NCI-H2107 treated with DMSO at 0.1 percent for 48 hours (cell line): ENCODE results near the gene ATXN2.
"Not testable (repeated sequence)": the region's sequence is repeated elsewhere in the genome, so short reads cannot be mapped to it uniquely, and the experiment has no call there.

Source experiments
- DNase-seq: peaks from one replicate; lab custom pipeline; 2025; ENCODE audit not compliant: unreplicated experiment; lab: John Stamatoyannopoulos, UW

The ATXN2 gene

GRCh38 chr12:111578276-111578970 is 20.7 kb downstream of the ATXN2 start:
- DNase-seq, result no peak

- DNase-seq, result no peak
Measured at GRCh38 chr12:111574797-111575443, 24.2 kb downstream of the ATXN2 start.

- DNase-seq, result no peak
Measured at GRCh38 chr12:111573476-111573875, 25.6 kb downstream of the ATXN2 start.

DNA sequence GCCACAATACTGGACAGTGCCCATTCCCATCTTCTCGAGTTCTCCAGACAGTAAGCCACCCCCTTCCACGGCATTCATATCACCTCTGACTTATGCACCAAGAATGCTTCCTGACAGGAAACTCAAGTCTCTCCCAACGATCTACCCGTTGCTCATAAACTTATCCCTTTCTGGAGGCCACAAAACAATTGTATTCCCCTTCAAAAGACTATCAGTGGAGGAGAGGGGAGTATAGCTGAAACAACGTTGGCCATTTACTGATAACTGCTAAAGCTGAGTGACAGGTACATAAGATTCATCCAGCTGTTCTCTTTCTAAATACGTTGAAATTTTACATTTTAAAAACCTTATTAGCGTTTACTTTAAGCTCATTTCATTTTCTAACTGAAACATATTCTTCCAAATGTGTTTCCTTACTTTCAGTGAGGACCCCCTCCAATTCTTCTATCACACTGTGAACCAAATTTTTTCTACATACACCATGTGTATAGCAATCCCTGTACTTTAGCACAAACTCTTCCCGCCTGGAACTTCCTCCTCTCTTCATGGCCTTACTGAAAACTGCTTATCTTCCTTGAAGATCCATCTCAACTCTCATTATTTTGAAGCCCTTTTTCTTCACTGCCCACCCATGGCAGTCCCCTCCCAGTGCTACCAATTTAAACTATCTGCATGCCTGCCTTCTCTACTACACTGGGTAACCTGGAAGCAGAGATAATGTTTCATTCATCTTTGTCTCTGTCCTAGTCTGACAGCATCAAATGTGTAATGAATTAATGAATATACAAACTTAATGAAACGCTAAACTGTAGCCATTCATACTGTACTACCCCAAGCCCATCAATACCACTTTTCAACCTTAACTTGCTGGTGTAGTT is 28.8 kb downstream of the ATXN2 start:
- no peak for DNase-seq

GRCh38 chr12:111569363-111570083 is 29.6 kb downstream of the ATXN2 start:
- no peak for DNase-seq

- DNase-seq, result not testable (repeated sequence)
Measured at GRCh38 chr12:111560844-111561243, 38.3 kb downstream of the ATXN2 start.

DNA sequence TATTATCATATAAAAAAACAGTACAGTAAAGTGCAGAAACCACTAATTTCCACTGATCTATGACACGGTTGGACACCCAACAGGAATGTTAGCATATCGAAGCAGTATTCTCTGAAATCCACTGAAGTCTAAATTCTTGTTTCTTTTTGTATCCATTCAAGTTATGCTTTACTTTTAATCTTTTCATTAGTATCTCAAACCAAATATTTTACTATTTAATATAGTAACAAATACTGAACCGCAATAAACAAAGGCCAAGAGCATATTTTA is 41.1 kb downstream of the ATXN2 start:
- DNase-seq, result no peak

DNA sequence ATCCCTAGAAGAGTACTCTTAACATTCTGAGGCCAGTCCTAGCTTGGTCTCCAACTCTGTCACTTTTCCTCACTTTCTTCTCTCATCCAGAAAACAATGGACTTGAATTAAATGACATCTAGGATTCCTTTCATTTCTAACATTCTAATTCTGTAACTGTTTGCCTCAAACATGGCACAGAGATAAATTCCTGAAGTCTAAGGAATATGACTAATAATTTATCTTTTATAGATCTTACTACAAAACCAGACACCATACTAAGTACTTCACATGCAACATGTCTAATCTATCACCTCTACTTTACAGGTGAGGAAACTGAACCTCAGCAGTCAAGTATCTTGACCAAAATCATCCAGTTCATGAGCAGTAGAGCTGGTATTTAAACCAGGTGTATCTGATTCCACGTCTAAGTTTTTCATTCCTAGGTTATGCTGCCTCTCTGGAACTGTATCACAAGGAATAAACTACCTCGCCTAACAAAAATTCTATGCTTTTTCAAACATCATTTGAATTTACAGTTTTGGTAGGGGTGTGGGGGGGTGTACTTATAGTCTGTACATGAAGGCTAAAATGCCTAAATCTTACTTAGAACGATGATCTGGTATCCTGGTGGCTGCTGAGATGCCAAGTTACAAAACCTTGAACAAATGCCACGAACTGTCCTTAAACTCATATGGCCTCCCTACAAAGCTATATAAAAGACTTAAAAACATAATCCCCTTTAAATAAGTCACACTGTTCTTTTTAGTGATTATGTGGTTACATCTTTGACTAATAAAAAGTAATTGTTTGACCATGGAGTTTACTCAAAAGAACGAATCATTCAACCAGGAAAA is 41.6 kb downstream of the ATXN2 start:
- no peak for DNase-seq

- no peak for DNase-seq
Measured at GRCh38 chr12:111556676-111557075, 42.4 kb downstream of the ATXN2 start.

DNA sequence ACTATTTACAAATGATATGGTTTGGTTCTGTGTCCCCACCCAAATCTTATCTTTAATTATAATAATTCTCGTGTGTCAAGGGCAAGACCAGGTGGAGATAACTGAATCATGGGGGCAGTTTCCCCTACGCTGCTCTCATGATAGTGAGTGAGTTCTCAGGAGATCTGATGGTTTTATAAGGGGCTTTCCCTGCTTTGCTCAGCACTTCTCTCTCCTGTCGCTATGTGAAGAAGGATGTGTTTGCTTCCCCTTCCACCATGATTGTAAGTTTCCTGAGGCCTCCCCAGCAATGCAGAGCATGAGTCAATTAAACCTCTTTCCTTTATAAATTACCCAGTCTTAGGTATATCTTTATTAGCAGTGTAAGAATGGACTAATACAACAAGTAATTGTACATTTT is 43.8 kb downstream of the ATXN2 start:
- not testable (repeated sequence) for DNase-seq

DNA sequence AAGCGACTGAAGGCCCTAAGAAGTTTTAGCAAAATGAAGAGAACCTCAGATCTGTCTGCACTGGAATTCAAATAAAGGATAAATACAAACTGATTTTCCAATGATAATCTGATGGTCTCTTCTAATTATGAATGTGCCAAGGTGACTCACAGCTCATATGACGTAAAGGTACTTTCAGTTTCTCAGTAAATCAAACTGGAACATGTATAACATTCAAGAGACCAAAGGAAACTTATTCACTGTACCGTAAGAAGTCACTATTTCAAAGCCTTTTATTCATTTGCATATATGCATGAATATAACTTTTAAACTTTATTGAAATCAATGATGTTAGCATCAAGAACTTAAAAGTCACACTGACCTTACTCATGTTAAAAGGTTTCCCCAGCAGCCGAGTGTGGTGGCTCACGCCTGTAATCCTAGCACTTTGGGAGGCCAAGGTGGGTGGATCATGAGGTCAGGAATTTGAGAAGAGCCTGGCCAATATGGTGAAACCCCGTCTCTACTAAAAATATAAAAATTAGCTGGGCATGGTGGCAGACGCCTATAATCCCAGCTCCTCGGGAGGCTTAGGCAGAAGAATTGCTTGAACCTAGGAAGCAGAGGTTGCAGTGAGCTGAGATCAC is 52.2 kb downstream of the ATXN2 start:
- no peak for DNase-seq

DNA sequence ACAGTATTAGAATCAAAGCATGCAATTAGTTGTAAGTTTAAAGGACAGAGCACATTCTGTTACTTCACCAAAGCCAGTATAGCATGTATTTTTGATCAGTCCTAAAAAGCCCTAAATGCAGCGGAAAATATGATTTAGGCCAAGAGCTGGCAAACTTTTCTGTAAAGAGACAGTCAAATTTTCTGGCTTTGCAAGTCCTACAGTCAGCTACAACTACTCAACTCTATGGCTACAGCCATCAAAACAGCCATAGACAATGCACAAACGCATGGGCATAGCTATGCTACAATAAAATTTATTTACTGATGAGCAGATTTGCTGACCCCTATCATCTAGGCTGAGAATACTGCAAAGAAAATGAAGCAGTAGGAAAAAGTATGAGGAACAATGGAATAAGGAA is 52.9 kb downstream of the ATXN2 start:
- no peak for DNase-seq

DNA sequence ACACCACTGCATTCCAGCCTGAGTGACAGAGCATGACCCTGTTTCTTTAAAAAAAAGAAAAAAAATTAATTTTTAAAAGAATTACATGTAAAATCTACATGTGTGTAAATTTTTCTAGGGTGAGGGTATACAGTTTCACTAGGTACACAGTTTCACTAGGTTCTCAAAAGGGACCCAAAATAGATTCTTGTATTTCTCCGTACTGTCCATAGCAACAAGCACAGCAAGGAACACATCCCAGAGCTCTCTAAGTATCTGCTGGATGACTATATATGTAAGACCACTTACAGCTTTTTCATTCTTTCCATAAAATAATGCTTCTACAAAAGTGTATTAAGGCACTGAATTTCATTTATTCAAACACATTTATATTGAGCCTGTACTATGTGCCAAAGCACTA is 55.1 kb downstream of the ATXN2 start:
- no peak for DNase-seq

GRCh38 chr12:111532751-111533150 is 66.4 kb downstream of the ATXN2 start:
- DNase-seq, result no peak

GRCh38 chr12:111529424-111530368 is 69.4 kb downstream of the ATXN2 start:
- peak; percentile 37 for DNase-seq

GRCh38 chr12:111523587-111524167 is 75.4 kb downstream of the ATXN2 start:
- DNase-seq, result no peak

- DNase-seq, result no peak
Measured at GRCh38 chr12:111521801-111522200, 77.3 kb downstream of the ATXN2 start.

DNA sequence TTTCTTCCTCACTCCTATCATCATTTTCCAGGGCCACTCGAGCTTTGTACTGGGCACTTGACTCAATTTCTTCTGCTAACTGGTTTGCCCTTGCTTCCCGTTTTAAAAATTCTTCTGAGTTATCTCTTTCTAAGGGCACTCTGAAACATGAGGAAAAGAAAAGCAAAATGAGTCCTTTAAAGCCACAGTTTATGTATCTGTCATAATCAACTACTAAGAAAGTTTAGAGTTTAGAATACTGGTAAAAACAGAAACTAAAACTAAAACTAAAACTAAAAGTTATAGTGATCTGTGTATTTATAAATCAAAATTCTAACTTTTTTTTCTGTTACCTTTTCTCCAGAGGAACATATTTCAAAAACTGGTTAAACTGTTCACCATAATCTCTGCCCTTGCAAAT is 79.2 kb downstream of the ATXN2 start:
- DNase-seq, result no peak

GRCh38 chr12:111519083-111519482 is 80.0 kb downstream of the ATXN2 start:
- no peak for DNase-seq
